CD14-positive monocyte (primary cell): ENCODE measurements around the gene TMTC1. TPM values are rescaled to one million over a fixed set of nuclear protein-coding genes. Genes with fewer than 3 reads are reported as not detected.

ENCODE experiments used
- DNase-seq, 3 donors: peaks; one replicate each; pipeline ENCODE4 v3.0.0-alpha.2; 2011 to 2022
- H2AFZ ChIP-seq: 2 replicates; pipeline ENCODE4 v1.6.0; 2012; ENCODE audit warnings: mild to moderate bottlenecking, low read depth, low read length, inconsistent platforms; ENCODE audit not compliant: insufficient read depth, poor library complexity, severe bottlenecking
- H3K27ac ChIP-seq, 2 donors: 1 replicate in 1 of 2; 2 replicates in 1 of 2; pipeline ENCODE4 v1.5.1; 2012 to 2013; ENCODE audit warnings: low read length in 2 of 2, control low read depth in 1 of 2, inconsistent platforms in 1 of 2, low read depth in 1 of 2, mild to moderate bottlenecking in 1 of 2
- H3K27me3 ChIP-seq, 2 donors: one replicate each; pipeline versions ENCODE4 v1.6.0 to v1.6.1; 2011 to 2013; ENCODE audit warnings: low read length in 2 of 2; ENCODE audit not compliant: control insufficient read depth in 2 of 2, insufficient read depth in 2 of 2
- H3K36me3 ChIP-seq, 2 donors: replicated peaks in 1 of 2; 1 replicate in 1 of 2; 2 replicates in 1 of 2; pipeline versions ENCODE4 v1.5.1 to v1.6.1; 2012 to 2013; ENCODE audit warnings: low read length in 2 of 2, control low read depth in 1 of 2, inconsistent platforms in 1 of 2, mild to moderate bottlenecking in 1 of 2; ENCODE audit not compliant: insufficient read depth in 2 of 2, control insufficient read depth in 1 of 2
- H3K4me1 ChIP-seq, 2 donors: 1 replicate in 1 of 2; 2 replicates in 1 of 2; pipeline versions ENCODE4 v1.5.1 to v1.6.1; 2012 to 2013; ENCODE audit warnings: low read length in 2 of 2, control low read depth in 1 of 2, inconsistent platforms in 1 of 2, mild to moderate bottlenecking in 1 of 2, moderate library complexity in 1 of 2; ENCODE audit not compliant: insufficient read depth in 2 of 2, control insufficient read depth in 1 of 2
- H3K4me2 ChIP-seq: replicated peaks from 2 replicates; pipeline ENCODE3; 2012; ENCODE audit warnings: low read length, moderate library complexity, mild to moderate bottlenecking; ENCODE audit not compliant: poor library complexity, severe bottlenecking; ENCODE audit errors: extremely low read depth
- H3K4me3 ChIP-seq, 3 experiments: fragments of 200-600 bp in 1 of 3; sonication (generic) in 1 of 3; replicated peaks in 1 of 3; 1 replicate in 2 of 3; 2 replicates in 1 of 3; pipeline ENCODE4 v1.5.1; 2011 to 2013; ENCODE audit warnings: low read length in 3 of 3, mild to moderate bottlenecking in 3 of 3, control low read depth in 2 of 3, low read depth in 2 of 3, inconsistent platforms in 1 of 3, moderate library complexity in 1 of 3
- H3K79me2 ChIP-seq: 2 replicates; pipeline ENCODE4 v1.6.0; 2012; ENCODE audit warnings: mild to moderate bottlenecking, control low read depth, inconsistent platforms, low read length, moderate library complexity; ENCODE audit not compliant: insufficient read depth
- H3K9ac ChIP-seq: 2 replicates; pipeline ENCODE4 v1.6.0; 2017; ENCODE audit warnings: low read length, mild to moderate bottlenecking; ENCODE audit not compliant: insufficient read depth, poor library complexity, severe bottlenecking
- H3K9me3 ChIP-seq, 2 donors: replicated peaks in 1 of 2; 1 replicate in 1 of 2; 2 replicates in 1 of 2; pipeline versions ENCODE4 v1.5.1 to v1.6.1; 2012 to 2013; ENCODE audit warnings: low read length in 2 of 2, control low read depth in 1 of 2; ENCODE audit not compliant: control insufficient read depth in 1 of 2, insufficient read depth in 1 of 2
- H4K20me1 ChIP-seq: 2 replicates; pipeline ENCODE4 v1.6.0; 2012; ENCODE audit warnings: mild to moderate bottlenecking, low read length, control low read depth, moderate library complexity; ENCODE audit not compliant: insufficient read depth
- H3K27ac Mint-ChIP-seq, 7 donors: one replicate each; pipeline ENCODE4 v1.8.0; 2020; ENCODE audit warnings: mild to moderate bottlenecking in 7 of 7, mixed read lengths in 7 of 7, moderate library complexity in 6 of 7, inconsistent platforms in 2 of 7
- H3K27me3 Mint-ChIP-seq, 3 donors: one replicate each; pipeline ENCODE4 v1.8.0; 2021 to 2022; ENCODE audit warnings: low read depth in 3 of 3, mild to moderate bottlenecking in 3 of 3, mixed read lengths in 3 of 3, moderate library complexity in 3 of 3, inconsistent platforms in 1 of 3
- H3K36me3 Mint-ChIP-seq, 2 donors: one replicate each; pipeline ENCODE4 v1.8.0; 2020; ENCODE audit warnings: mixed read lengths in 2 of 2, inconsistent platforms in 1 of 2, mild to moderate bottlenecking in 1 of 2
- H3K4me1 Mint-ChIP-seq: one replicate; pipeline ENCODE4 v1.8.0; 2020; ENCODE audit warnings: mild to moderate bottlenecking, mixed read lengths
- H3K4me3 Mint-ChIP-seq, 2 donors: one replicate each; pipeline ENCODE4 v1.8.0; 2020; ENCODE audit warnings: mild to moderate bottlenecking in 2 of 2, mixed read lengths in 2 of 2, moderate library complexity in 1 of 2
- H3K9me3 Mint-ChIP-seq, 7 donors: one replicate each; pipeline ENCODE4 v1.8.0; 2020 to 2022; ENCODE audit warnings: mixed read lengths in 7 of 7, mild to moderate bottlenecking in 6 of 7, moderate library complexity in 6 of 7, inconsistent platforms in 2 of 7
- WGBS: methylation state at CpG from one replicate; pipeline ENCODE4 v1.1.5; 2013; ENCODE audit warnings: missing lambda C conversion rate; ENCODE audit not compliant: insufficient coverage; 5-methylcytosine and 5-hydroxymethylcytosine counted together
- intact Hi-C, 2 donors: fragments of 100-400 bp; cut with micrococcal nuclease; formaldehyde crosslinking; loops; one replicate each; pipeline versions ENCODE4 v1.15.0 to v1.15.1; 2023
- polyA plus RNA-seq, 3 donors: library from polyadenylated mRNA; depleted of rRNA in 1 of 3; unstranded in 2 of 3; stranded (reverse) in 1 of 3; fragments of 300-500 nt in 2 of 3; fragments of >200 nt in 1 of 3; fragmentation: Illumina TruSeq in 2 of 3; gene quantifications; 1 replicate in 2 of 3; 2 replicates in 1 of 3; pipeline ENCODE4 v1.2.3, GENCODE V29; 2012 to 2021
- TF ChIP-seq, protein P1 (sequence below): fragments of 200-600 bp; IDR thresholded peaks from one replicate; pipeline ENCODE4 v1.8.0; 2022; ENCODE audit warnings: antibody characterized with exemption, mild to moderate bottlenecking

Gene TMTC1
- polyA plus RNA-seq, 3 donors = 0.57 to 5.6 (median 2.1) TPM

DNA sequence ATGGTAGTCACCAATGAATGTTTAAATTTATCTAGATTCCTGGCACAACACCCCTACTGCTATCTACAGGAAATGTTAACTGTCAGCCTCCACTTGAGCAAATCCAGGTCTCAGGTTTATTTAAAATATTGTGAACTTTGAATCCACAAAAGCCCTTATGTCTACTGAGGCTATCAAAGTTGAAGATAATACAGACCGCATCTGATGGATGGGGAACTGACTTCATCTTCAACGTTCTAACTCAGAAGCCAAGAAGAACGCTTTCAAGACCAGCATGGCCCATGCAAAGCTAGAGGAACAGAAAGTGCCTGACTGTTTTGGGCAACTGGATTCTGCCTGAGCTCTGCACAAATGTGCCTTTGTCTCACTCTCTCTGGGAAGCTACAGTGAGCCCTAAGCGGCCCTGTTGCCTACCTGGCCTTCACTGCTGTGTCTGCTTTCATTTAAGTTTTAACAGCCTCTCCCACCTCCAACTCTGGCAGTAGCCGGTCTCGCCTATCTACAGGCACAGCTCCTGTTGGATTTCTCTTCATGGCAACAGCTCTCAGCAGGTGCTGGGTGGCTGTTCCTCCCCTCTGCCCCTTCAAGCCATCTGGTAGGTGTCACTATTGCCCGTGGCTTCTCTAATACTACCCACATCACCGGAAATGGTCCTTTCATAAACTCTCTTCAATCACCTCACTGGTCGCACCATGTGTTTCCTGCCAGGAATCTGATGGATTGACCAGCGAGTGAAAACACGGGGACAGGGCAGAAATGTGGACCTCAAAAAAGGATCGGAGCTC is 174.1 kb downstream of the TMTC1 start:
- no peak overlapping the region for H3K9ac ChIP-seq
- peaks cover 0 to 6% (median 2%) of the 10 kb centered on the region in 7 donors for H3K9me3 Mint-ChIP-seq
- H3K27me3 Mint-ChIP-seq = peaks cover 1 to 3% (median 2%) of the 10 kb centered on the region in 3 donors
- no peaks in the 10 kb centered on the region for H4K20me1 ChIP-seq
- intact Hi-C loops = no loop called here
- no peaks in the 10 kb centered on the region for H3K27me3 ChIP-seq
- H2AFZ ChIP-seq = no peak overlapping the region
- TF ChIP-seq, protein P1, sequence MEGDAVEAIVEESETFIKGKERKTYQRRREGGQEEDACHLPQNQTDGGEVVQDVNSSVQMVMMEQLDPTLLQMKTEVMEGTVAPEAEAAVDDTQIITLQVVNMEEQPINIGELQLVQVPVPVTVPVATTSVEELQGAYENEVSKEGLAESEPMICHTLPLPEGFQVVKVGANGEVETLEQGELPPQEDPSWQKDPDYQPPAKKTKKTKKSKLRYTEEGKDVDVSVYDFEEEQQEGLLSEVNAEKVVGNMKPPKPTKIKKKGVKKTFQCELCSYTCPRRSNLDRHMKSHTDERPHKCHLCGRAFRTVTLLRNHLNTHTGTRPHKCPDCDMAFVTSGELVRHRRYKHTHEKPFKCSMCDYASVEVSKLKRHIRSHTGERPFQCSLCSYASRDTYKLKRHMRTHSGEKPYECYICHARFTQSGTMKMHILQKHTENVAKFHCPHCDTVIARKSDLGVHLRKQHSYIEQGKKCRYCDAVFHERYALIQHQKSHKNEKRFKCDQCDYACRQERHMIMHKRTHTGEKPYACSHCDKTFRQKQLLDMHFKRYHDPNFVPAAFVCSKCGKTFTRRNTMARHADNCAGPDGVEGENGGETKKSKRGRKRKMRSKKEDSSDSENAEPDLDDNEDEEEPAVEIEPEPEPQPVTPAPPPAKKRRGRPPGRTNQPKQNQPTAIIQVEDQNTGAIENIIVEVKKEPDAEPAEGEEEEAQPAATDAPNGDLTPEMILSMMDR = no peak
- no peaks in the 10 kb centered on the region for H3K4me1 Mint-ChIP-seq
- H3K27ac ChIP-seq = no peak overlapping the region
- no peaks in the 10 kb centered on the region for H3K36me3 ChIP-seq
- no peaks in the 10 kb centered on the region for H3K9me3 ChIP-seq
- 88% methylated on average over 11 of the region's 12 CpGs for WGBS
- H3K36me3 Mint-ChIP-seq = peaks cover 0 to 7% of the 10 kb centered on the region in 2 donors
- no peaks in the 10 kb centered on the region for H3K4me1 ChIP-seq
- no peak overlapping the region for H3K4me3 Mint-ChIP-seq
- no peaks in the 10 kb centered on the region for H3K79me2 ChIP-seq
- no peak overlapping the region for H3K4me3 ChIP-seq
- DNase-seq = no peak
- H3K27ac Mint-ChIP-seq = no peak overlapping the region
- no peak overlapping the region for H3K4me2 ChIP-seq

DNA sequence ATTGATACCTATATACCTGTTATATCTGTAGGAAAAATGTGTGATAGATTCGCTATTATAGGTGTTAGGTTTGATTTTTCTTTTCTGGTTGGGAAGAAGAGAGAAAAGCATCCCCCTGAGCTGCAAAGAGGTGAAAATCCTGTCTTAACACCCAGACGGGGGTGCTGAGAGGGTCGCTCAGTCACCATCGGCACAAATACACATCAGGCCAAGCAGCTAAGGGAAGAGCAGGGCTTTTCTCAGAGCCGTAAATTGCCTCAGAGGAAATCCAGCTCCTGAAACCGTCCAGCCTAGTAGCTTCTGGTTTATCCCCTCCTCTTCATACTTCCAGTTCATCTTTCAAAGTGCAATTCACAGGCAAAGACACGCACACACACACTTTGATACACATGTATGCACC is 175.2 kb downstream of the TMTC1 start:
- Histone ChIP-seq H3K79me2 (no peaks in the 10 kb centered on the region), H3K9me3 (no peaks in the 10 kb centered on the region), H3K9ac (no peak overlapping the region), H3K4me1 (no peaks in the 10 kb centered on the region), H3K36me3 (no peaks in the 10 kb centered on the region), H4K20me1 (no peaks in the 10 kb centered on the region), H3K4me3 (no peak overlapping the region), H2AFZ (no peak overlapping the region), H3K27me3 (no peaks in the 10 kb centered on the region), H3K4me2 (no peak overlapping the region), H3K27ac (no peak overlapping the region)
- DNase-seq = no peak
- WGBS = 89% methylated on average over 4 of the region's 7 CpGs
- Mint-ChIP-seq H3K36me3 (peaks cover 0 to 7% of the 10 kb centered on the region in 2 donors), H3K9me3 (peaks cover 0 to 6% (median 2%) of the 10 kb centered on the region in 7 donors), H3K27ac (no peak overlapping the region), H3K4me1 (no peaks in the 10 kb centered on the region), H3K4me3 (no peak overlapping the region), H3K27me3 (peaks cover 1 to 3% (median 2%) of the 10 kb centered on the region in 3 donors)
- intact Hi-C loops = no loop called here
- TF ChIP-seq, protein P1 = no peak
